Skin epidermis (tissue), 12 donors: ENCODE data around the gene ANKRD63.

Source experiments
- H3K27ac ChIP-seq, 21 experiments: fragments of 200-600 bp; sonication (generic) in 11 of 21; one replicate each; pipeline ENCODE4 v1.5.0; 2020; ENCODE audit warnings: mild to moderate bottlenecking in 3 of 21, inconsistent platforms in 2 of 21, moderate library complexity in 2 of 21
- H3K4me3 ChIP-seq, 7 experiments: fragments of 200-600 bp; sonication (generic) in 2 of 7; one replicate each; pipeline ENCODE4 v1.5.0; 2020; ENCODE audit warnings: inconsistent platforms in 2 of 7, mild to moderate bottlenecking in 2 of 7, moderate library complexity in 1 of 7

ANKRD63 gene

DNA sequence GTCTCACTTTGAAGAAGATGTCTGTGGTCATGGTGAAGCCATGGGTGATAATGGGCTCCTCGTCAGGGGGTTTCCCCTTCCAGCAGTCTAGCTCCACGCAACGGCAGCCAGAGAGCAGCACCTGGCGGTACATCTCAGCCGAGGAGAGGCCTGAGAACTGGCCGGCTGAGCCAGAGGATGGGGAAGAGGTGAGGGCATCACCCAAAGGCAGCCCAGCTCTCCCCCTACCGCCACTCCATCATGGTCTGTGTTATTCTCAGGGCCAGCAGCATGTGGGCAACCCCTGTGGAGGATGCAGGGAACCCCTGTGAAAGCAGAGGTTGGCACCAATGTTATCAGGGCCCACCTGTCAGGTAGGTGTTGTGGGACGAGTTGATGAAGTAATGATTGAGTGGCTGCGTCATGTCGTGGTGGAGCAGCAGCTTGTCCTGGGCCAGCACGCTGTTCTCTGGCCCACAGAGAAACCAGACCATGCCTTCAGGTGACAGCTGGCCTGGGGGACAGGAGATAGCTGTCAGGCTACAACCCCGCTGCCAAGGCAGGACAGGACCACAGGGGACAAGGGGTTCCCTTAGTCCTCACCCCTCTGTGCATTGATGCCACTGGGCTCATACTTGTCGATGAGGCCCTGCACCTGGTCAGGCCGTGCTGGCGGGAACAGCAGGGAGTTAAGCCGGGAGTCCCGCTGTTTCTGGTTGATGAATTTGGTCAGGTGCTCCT, 15.5 kb upstream of the ANKRD63 start:
- no peak overlapping the region for H3K27ac ChIP-seq
- no peak overlapping the region for H3K4me3 ChIP-seq

DNA sequence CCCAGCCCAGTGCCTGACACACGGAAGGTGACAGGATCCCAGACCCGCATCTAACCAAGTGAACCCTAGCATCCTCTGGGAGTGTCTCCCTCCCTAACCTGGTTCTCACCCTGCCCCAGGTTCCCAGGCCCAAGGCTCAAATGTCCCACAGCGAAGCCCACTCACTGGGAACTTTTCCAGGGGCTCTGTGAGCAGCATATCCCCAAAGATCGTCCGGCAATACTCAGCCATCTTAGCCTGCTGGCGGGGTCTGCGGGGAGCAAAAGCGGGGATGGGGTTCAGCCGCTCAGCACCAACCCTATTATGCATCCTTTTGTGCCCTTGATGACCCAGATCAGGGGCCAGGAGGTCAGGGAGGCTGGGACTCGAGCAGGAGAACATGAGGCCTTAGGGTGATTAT, 14.5 kb upstream of the ANKRD63 start:
- H3K4me3 ChIP-seq, result no peak overlapping the region
- no peak overlapping the region for H3K27ac ChIP-seq

DNA sequence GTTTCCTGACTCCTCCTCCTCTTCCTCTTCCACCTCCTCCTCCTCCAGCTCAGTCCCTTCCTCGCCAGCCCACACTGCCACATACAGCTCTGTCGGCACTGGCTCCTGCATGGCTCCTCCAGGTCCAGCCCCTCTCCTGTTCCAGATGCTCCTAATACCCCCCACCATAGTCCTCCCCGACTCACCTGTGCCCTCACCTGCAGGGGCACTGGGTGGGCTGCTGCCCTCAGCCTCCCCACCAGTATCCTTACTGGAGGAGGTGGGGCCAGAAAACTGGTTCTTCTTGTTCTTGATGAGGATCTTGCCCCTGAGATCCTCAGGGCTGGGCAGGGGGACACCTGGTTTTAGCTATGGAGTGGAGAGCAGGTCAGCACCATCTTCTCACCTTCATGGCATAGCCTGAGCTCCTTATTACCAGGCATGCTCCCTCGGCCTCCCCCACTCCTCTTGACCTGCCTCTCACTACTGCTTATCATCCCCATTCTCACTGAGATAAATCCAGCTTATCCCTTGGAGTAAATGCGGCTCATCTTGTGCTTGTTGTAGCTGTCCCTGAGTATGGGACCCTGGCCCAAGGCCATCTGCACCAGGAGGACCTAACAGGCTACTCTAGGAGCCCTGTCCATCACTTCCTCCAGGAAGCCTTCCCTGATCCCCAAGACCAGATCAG, 13.8 kb upstream of the ANKRD63 start:
- H3K27ac ChIP-seq, result no peak overlapping the region

DNA sequence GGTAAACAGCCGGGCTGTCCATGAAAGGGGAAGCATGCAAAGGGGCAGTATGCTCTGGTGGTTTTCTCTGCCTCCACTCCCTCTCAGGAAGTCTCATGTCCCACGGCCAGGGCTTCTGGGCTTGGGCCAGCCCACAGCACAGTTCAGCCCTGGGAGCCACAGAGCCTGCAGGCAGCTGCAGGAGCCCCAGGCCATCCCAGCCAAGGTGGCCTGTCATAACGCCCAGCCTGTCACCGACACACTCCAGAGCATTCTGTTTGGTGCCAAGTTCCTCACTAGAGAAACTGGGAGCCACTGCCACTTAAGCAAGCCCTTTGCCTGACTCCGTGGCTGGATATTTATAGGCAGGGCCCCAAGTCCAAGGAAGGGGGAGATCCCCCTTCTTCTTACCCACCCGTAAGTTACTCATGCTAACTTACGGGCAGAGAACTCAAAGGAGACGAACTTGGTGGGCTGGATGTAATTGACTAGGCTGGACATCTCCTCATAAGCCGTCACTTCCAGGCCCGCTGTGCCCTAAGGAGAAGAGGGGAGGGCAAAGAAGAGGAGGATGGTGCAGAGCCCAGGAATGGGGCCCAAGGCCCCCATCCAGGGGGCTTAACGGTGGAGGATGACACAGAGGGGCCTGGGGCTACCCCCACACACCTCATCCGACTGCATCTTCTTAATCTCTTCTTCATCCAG, 13.2 kb upstream of the ANKRD63 start:
- Histone ChIP-seq H3K4me3 (no peak overlapping the region), H3K27ac (no peak overlapping the region)

More for the DNA sequence above, 13.8 kb upstream of the ANKRD63 start:
- no peak overlapping the region for H3K4me3 ChIP-seq

DNA sequence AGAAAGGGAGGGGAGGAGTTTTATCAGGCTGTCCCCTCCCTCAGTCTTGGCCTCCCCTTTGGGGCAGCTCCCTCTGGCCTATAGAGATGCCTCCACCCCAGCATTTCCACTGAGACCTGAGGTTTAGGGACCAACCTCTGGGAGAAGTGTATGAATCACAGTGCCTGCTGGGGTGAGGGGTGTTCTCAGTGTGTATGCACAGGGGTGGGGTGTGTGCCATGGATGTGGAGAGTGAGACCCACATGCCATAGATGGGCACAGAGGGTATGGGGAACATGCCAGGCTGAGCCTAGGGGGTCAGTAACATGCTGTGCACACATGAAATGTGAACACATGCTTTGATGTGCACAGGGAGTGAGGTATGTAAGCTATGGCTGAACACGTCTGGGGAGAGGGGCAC, 12.4 kb upstream of the ANKRD63 start:
- Histone ChIP-seq H3K4me3 (no peak overlapping the region), H3K27ac (no peak overlapping the region)

DNA sequence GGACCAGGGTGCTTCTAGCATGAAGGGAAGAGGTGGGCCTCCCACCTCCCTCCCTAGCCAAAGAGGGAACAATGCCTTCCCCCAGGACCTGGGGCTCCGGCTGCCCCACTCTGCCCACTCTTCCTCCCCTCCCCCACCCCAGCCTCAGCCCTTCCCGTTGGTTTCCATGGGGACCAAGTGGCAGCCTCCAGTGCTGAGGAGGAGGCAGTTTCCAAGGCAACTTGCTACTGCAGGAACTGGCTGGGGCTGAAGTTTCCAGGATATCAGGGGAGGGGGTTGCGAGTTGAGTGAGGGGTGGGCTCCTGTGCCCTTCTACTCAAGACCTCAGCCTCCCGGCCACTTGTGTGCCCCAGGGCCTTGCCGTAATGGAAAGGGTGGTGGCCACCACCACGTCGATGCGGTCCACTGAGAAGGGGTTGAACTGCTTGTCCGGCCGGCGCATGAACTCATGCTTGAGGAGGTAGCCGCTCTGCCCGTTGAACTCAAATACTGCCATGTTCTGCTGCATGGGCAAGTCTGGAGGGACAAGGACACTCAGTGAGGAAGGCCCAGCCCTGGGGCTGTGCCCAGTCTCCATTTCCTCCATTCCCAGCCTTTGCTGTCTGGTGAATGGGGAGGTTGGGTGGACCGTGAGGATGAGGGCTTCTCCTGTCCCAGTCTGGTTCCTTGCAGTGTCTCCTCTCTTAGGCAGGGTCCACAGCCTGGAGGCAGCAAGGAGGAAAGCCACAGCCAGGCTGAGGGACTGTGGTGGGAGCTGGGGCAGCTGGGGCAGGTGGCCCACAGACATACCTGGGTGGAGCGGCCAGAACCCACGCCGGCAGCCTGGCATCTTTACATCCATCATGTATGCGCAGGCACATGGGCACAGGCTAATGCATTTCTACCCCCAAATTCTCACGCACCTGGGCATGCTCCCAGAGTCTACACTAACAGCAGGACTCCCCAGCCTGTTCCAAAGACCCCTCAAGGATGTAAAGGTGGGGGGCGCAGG, 11.3 kb upstream of the ANKRD63 start:
- H3K27ac ChIP-seq, result no peak overlapping the region

DNA sequence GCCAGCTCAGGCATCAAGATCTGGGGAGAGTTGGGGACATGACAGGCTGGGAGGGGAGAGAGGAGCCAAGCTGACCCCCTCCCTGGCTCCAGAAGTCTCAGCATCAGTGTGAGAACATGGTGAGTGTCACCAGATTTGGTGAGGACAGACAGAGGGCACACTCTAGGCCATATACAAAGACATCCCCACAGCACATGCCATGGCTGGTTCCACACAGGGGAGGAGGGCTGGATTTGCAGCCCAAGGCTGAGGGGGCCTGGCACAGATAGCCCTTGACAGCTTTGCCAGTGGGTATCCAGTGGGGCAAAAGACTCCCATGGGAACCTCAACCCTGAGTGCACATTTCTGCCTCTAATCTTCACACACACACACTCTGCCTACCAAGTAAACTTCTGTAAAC, 10.1 kb upstream of the ANKRD63 start:
- H3K4me3 ChIP-seq, result no peak overlapping the region
- H3K27ac ChIP-seq, result no peak overlapping the region

More for the DNA sequence above, 11.3 kb upstream of the ANKRD63 start:
- H3K4me3 ChIP-seq, result no peak overlapping the region

DNA sequence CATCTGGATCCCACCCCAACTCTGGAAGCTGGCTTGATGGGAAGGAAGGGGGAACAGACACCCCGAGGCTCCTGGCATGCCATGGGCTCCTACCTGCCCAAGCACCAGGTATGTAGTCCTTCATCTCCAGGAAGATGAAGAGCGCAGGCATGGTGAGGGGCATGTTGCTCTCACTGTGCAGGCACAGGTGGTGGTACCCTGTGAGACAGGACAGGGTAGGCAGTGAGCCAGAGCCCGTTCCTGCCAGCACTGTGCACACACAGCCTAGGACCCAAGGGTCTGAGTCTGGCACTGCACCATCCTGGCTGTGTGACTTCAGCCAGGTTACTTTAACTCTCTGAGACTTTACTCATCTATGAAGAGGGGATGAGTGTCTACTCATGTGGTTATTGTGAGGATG, 9.4 kb upstream of the ANKRD63 start:
- H3K4me3 ChIP-seq, result no peak overlapping the region

DNA sequence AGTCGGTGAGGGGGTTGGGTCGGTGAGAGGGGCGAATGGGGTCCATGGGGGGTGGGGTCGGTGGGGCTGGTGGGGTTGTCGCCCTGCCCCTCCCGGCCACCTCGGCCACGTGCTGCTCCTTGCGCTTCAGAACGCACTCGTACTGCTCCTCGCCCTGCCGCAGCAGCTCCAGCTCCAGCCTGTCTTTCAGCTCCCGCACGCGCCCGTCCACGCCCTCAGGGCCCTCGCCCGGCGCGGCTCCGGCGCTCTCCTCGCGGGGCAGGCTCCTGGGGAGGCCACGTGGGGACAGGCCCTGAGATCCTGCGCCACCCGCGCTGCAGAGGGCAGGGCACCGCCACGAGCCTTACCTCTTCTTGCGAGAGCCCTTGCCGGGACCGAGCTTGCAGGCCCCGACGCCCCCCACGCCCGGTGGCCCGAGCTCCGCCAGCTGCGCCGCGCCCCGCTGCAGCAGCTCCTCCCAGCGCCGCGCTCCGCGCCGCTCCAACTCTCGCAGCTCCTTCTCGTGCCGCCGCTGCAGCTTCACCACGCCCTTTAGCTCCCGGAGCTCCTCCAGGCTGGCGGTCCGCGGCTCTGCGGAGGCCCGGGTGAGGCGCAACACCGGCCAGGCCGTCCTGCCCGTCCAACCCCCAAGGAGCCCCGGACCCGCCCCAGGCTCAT, 8.2 kb upstream of the ANKRD63 start:
- Histone ChIP-seq H3K27ac (no peak overlapping the region), H3K4me3 (peak overlapping the region; percentile 10 to 34 (median 23))

More for the DNA sequence above, 9.4 kb upstream of the ANKRD63 start:
- no peak overlapping the region for H3K27ac ChIP-seq

DNA sequence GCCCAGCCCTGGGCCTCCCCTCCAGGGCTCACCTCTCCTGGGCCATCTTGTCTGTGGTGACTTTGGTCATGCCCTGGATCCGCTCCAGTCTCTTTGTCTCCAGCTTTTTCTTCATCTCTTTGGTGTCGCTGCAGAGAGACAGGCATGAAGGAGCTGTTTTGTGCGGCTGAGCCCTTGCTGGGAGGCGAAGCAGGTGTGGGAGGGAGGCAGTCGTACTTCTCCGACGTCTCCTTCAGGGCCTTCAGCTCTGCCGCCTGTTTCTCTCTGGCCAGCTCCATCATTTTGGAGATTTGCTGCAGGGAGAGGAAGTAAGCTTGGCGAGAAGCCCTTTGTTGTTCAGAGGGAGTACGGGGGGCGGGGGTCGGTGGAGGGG, 7.7 kb upstream of the ANKRD63 start:
- no peak overlapping the region for H3K4me3 ChIP-seq
- H3K27ac ChIP-seq, result no peak overlapping the region

DNA sequence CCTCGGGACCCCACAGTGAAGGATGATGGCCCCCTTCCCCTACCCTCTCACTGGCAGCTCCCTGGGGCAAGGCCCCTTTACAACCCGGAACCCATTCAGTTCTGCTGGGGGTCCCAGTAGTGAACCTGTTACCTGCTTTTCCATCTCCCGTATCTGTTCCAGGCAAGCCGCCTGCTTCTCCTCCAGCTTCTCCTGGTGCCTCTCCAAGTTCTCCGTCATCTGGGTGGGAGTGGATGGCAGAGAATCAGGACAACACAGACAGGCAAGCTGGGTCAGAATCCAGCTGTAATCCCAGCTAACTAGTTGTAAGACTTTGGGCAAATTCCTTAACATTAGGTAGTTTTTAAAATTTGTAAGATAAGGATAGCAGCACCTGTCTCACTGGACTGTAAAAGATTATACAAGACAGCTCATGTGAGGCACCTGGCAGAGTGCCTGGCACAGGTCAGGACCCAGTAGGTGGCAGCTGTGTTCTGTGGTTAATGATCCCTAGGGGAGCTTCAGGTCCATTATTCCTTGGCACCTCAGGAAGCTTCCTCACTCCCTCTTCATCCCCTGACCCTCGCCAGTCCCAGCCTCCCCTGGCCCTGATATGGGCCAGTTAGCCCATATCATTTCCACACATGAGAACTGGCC, 6.4 kb upstream of the ANKRD63 start:
- H3K4me3 ChIP-seq, result no peak overlapping the region
- H3K27ac ChIP-seq, result no peak overlapping the region

DNA sequence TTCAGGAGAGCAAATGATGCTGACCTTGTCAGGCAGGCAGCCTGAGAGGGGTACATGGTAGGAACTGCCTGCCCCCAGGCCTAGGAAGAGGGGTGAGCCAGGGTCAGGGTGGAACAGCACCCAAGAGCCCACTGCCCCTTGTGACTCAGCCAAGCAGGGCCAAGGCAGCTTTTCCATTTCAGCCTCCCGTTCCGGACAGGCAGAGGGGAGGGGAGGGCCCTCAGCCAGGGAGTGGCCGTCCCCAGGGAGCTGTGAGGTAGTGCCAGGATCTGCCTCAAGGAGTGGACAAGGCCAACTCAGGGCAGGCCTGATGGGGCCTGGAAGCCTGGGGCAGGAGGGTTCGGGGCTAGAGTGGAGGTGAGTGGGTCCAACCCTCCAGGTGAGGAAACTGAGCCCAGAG, 5.1 kb upstream of the ANKRD63 start:
- Histone ChIP-seq H3K4me3 (no peak overlapping the region), H3K27ac (no peak overlapping the region)

DNA sequence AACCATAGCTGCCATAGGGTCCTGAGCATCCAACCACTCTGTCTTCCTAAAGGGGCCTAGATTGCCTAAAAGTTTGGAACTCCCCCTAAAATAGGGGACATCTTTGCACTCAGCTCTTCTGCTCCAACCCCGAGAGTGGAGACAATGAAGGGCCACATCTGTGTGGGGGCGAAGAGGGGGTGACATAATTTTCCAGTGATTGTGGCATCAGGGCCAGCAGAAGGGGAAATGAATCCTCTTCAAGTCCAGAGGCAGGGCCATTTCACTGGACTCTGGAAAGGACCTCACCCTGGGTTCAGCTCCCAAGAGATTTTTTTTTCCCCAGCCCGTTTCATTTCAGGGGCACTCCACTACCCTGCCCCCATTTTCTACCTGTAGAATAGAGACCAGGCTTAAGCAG, 4.6 kb upstream of the ANKRD63 start:
- Histone ChIP-seq H3K27ac (no peak overlapping the region), H3K4me3 (no peak overlapping the region)

DNA sequence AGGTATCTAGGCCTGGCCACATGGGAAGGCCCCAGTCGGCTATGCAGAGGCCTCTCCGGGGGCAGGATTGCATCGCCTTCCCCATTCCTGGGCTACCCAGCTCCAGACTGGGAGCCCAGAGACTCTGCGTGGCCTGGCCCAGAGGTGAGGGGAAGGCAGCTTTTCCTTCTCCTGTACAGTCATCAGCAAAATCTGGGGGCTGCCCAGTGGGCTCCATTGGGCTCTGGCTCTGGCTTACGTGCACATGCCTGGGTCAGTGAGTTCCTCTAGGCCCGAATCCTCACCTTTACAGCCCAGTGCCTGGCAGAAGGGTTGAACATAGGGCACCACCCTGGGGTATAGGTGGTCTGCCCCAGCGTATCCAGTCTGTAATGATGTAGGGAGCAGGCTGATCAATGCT, 3.9 kb upstream of the ANKRD63 start:
- Histone ChIP-seq H3K4me3 (no peak overlapping the region), H3K27ac (no peak overlapping the region)

DNA sequence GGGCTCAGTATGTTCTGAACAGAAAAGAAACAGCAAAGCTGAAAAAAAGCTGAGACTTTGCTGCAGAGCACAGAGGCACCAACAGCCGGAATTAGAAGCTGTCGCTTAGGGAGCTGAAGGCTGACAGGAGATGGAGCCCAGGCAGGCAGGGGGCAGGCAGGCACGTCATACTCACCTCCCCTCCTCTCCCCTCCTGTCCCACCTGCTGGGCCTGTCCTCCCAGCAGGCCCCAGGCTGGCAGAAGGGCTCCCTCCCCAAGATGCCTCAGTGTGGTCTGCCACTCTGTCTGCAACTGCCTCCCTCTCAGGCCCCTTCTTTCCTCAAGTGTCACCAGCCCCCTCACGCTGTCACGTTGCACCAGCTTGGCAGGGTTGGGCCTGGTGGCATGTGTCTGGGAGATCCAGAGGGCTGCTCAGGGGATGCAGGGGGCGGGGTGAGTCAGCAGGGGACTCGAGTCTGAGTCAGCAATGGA, 3.2 kb upstream of the ANKRD63 start:
- H3K4me3 ChIP-seq, result no peak overlapping the region
- H3K27ac ChIP-seq, result no peak overlapping the region

DNA sequence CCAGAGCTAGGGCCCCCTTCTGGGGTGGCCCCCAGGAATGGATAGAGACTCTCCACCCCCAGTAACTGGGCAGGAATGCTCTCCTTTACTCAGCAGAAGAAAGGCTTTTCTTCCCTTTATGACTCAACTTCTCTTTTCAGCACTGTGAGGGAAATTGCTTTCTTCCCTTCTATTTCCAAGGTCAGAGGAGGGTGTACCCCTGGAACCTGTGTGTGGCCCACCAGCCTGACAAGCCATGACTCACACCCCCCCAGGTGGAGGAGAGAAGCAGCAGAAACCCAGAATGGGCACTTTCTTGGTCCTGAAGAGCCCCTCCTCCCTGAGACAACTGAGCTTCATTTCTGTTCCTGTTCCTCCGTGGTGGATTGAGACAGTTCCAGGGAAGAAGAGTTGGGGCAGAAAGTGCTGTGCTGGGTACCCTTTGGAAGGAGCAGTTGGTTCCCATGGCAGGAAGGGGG, 2.7 kb upstream of the ANKRD63 start:
- peak overlapping the region in 1 of 21 experiments; percentile 16 for H3K27ac ChIP-seq

DNA sequence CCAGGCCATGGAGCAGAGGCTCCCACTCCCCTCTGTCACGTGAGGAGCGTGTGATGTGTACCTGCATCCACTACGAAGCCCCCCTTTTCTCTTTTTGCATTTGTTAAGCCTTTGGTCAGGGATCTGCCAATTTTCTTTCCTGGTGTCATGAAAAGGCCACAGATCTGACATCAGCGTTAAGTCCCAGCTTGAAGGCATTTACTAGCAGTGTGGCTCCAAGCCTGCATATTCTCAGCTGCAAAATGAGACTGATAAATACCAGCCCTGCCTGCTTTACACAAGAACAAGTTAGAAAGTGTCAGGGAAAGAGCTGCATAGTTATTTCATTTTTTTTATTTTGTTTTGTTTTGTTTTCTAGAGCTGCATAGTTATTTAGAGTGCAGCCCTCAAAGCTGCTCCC, 2.3 kb upstream of the ANKRD63 start:
- no peak overlapping the region for H3K4me3 ChIP-seq
- H3K27ac ChIP-seq, result peak overlapping the region in 1 of 21 experiments; percentile 16

More for the DNA sequence above, 2.7 kb upstream of the ANKRD63 start:
- H3K4me3 ChIP-seq, result no peak overlapping the region

DNA sequence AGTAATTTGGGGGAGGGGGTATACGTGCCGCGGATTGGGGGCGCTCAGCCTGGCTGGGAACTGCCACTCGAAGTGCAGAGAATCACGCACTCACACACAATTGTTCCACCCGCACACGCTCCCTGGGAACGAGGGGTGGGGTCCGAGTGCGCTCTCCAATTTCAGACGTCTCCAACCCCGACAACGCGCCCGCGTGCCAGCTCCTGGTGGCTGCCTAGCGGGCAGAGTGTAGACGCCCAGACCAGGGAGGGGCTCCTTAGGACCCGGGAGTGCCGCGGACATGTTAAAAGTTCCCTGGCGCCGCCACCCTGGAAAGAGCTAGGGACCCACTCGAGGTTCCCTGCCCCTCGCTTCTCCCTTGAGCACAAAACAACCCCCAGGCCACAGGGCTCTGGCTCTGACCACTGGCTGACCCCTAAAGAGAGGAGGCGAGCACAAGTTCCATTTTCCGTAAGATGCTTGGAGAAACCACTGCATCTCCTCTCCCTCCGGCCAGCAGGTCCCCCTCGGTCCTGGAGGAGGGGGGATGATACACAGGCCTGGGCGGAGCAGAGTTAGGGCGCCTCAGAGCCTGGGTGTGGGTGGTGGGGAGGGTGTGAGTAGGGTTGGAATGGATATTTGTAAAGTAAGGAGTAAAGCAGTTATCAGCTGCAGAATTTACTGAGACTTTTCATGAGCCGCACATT, 894 bp upstream of the ANKRD63 start:
- H3K4me3 ChIP-seq, result no peak overlapping the region
- no peak overlapping the region for H3K27ac ChIP-seq
